GM18868 (cell line): ENCODE measurements around the gene COX7B2.

Experiments used
- ATAC-seq: cut with Tn5 transposase; IDR thresholded peaks from one replicate; pipeline ENCODE4 v1.9.1; 2021; ENCODE audit warnings: mild to moderate bottlenecking, moderate library complexity; ENCODE audit not compliant: unreplicated experiment

COX7B2 gene

GRCh38 chr4:46909078-46909477 lies at the start of gene COX7B2:
TSS of gene COX7B2 (minus strand) at chr4:46909245. CDS start at chr4:46735192, 174,053 bp downstream.
- no peak for ATAC-seq

- no peak for ATAC-seq
Measured at GRCh38 chr4:46956451-46956850, 47.4 kb upstream of the COX7B2 start.

- ATAC-seq, result no peak
Measured at GRCh38 chr4:46955601-46956000, 46.6 kb upstream of the COX7B2 start.

- no peak for ATAC-seq
Measured at GRCh38 chr4:46954643-46955042, 45.6 kb upstream of the COX7B2 start.

GRCh38 chr4:46953564-46953963 lies 44.5 kb upstream of the COX7B2 start:
- ATAC-seq, result no peak

GRCh38 chr4:46952451-46952850 lies 43.4 kb upstream of the COX7B2 start:
- ATAC-seq, result no peak

- ATAC-seq, result no peak
Measured at GRCh38 chr4:46950826-46951225, 41.8 kb upstream of the COX7B2 start.

- ATAC-seq, result no peak
Measured at GRCh38 chr4:46949822-46950221, 40.8 kb upstream of the COX7B2 start.

GRCh38 chr4:46947541-46947940 lies 38.5 kb upstream of the COX7B2 start:
- no peak for ATAC-seq

- no peak for ATAC-seq
Measured at GRCh38 chr4:46946919-46947536, 38.0 kb upstream of the COX7B2 start.

GRCh38 chr4:46945062-46945461 lies 36.0 kb upstream of the COX7B2 start:
- ATAC-seq, result no peak

GRCh38 chr4:46944345-46944744 lies 35.3 kb upstream of the COX7B2 start:
- no peak for ATAC-seq

- ATAC-seq, result no peak
Measured at GRCh38 chr4:46937493-46937892, 28.4 kb upstream of the COX7B2 start.

GRCh38 chr4:46934726-46935125 lies 25.7 kb upstream of the COX7B2 start:
- ATAC-seq, result no peak

GRCh38 chr4:46933686-46934085 lies 24.6 kb upstream of the COX7B2 start:
- no peak for ATAC-seq

GRCh38 chr4:46931981-46932380 lies 22.9 kb upstream of the COX7B2 start:
- peak; percentile 84 for ATAC-seq

GRCh38 chr4:46930891-46931290 lies 21.8 kb upstream of the COX7B2 start:
- ATAC-seq, result no peak

GRCh38 chr4:46927201-46927600 lies 18.2 kb upstream of the COX7B2 start:
- ATAC-seq, result no peak

GRCh38 chr4:46924789-46925529 lies 15.9 kb upstream of the COX7B2 start:
- ATAC-seq, result no peak

- no peak for ATAC-seq
Measured at GRCh38 chr4:46922205-46922604, 13.2 kb upstream of the COX7B2 start.

GRCh38 chr4:46908148-46908547 lies 897 bp downstream of the COX7B2 start:
- ATAC-seq, result no peak

- ATAC-seq, result no peak
Measured at GRCh38 chr4:46900082-46900481, 9.0 kb downstream of the COX7B2 start.

- ATAC-seq, result no peak
Measured at GRCh38 chr4:46894826-46895225, 14.2 kb downstream of the COX7B2 start.
